NT2/D1 (cell line): ENCODE data around the gene BHMT.

Experiments used
- DNase-seq: peaks from one replicate; pipeline ENCODE4 v3.0.0-alpha.2; 2011; ENCODE audit warnings: low read depth, low spot score
- H3K27me3 ChIP-seq: 2 replicates; pipeline ENCODE4 v1.6.0; 2011; ENCODE audit warnings: mild to moderate bottlenecking; ENCODE audit not compliant: insufficient read length, insufficient read depth
- H3K36me3 ChIP-seq: 2 replicates; pipeline ENCODE4 v1.6.1; 2011; ENCODE audit warnings: mild to moderate bottlenecking, low read length, mixed read lengths; ENCODE audit not compliant: insufficient read depth, insufficient read length
- H3K4me1 ChIP-seq: 2 replicates; pipeline ENCODE4 v1.5.1; 2011; ENCODE audit not compliant: insufficient read depth, insufficient read length
- H3K4me3 ChIP-seq: 2 replicates; pipeline ENCODE4 v1.5.1; 2011; ENCODE audit warnings: low read depth; ENCODE audit not compliant: insufficient read length
- H3K9ac ChIP-seq: 2 replicates; pipeline ENCODE4 v1.6.0; 2011; ENCODE audit warnings: low read depth; ENCODE audit not compliant: insufficient read length
- H3K9me3 ChIP-seq: 2 replicates; pipeline ENCODE4 v1.5.1; 2011; ENCODE audit warnings: mild to moderate bottlenecking, low read length; ENCODE audit not compliant: insufficient read depth
- SUZ12 ChIP-seq: IDR thresholded peaks from 2 replicates; pipeline ENCODE4 v1.6.1; 2011; ENCODE audit not compliant: insufficient read length, insufficient read depth; ENCODE audit errors: extremely low read depth
- YY1 ChIP-seq: IDR thresholded peaks from 2 replicates; pipeline ENCODE4 v1.6.1; 2011; ENCODE audit not compliant: insufficient read length, insufficient read depth
- ZNF274 ChIP-seq: IDR thresholded peaks from 2 replicates; pipeline ENCODE4 v1.6.1; 2011; ENCODE audit warnings: mild to moderate bottlenecking, low read depth, low read length

The BHMT gene

GRCh38 chr5:79119486-79119885 lies 7.9 kb downstream of the BHMT start:
- Histone ChIP-seq H3K9ac (no peak overlapping the region), H3K4me3 (no peak overlapping the region), H3K4me1 (no peaks in the 10 kb centered on the region), H3K36me3 (no peaks in the 10 kb centered on the region), H3K9me3 (no peaks in the 10 kb centered on the region), H3K27me3 (peaks cover under 1% of the 10 kb centered on the region)
- TF ChIP-seq SUZ12, result no peak
- TF ChIP-seq ZNF274, result no peak
- no peak for TF ChIP-seq YY1
- no peak for DNase-seq

DNA sequence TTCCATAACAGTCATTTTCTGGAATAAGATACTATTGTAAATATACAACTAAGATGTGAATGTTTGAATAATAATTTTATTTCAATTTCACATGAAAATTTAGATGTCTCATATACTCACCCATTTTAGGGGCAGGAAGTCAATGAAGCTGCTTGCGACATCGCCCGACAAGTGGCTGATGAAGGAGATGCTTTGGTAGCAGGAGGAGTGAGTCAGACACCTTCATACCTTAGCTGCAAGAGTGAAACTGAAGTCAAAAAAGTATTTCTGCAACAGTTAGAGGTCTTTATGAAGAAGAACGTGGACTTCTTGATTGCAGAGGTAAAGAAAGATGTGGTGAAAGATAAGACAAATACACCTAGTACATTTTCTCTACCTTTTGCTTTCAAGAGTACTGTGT lies 8.6 kb downstream of the BHMT start:
- no peaks in the 10 kb centered on the region for H3K9me3 ChIP-seq
- H3K36me3 ChIP-seq, result no peaks in the 10 kb centered on the region
- H3K27me3 ChIP-seq, result no peaks in the 10 kb centered on the region
- TF ChIP-seq YY1 (no peak), ZNF274 (no peak)
- no peak for DNase-seq
- H3K4me3 ChIP-seq, result no peak overlapping the region
- no peak overlapping the region for H3K9ac ChIP-seq
- no peaks in the 10 kb centered on the region for H3K4me1 ChIP-seq

GRCh38 chr5:79122973-79123372 lies 11.4 kb downstream of the BHMT start:
- H3K4me3 ChIP-seq, result no peak overlapping the region
- no peaks in the 10 kb centered on the region for H3K9me3 ChIP-seq
- TF ChIP-seq YY1, result no peak
- TF ChIP-seq ZNF274, result no peak
- TF ChIP-seq SUZ12, result no peak
- no peaks in the 10 kb centered on the region for H3K36me3 ChIP-seq
- H3K9ac ChIP-seq, result no peak overlapping the region
- H3K27me3 ChIP-seq, result no peaks in the 10 kb centered on the region
- H3K4me1 ChIP-seq, result no peaks in the 10 kb centered on the region
- DNase-seq, result no peak

DNA sequence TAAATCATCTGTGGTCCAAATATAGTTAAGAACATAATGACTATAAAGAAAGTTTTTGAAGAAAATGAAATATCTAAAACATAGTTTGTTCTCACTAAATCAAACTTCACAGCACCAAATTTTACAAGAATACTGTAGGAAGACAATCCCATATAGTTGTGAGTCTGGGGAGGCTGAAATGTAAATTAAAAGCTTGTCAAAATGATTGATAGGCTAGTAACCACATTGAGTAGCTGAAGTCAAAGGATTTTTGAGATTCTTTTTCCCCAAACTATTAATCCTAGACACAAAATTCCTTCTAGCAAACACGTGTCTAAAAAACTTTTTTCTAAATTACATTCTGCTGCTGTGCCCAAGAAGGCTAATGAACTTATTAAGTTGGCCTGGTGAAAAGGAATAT lies 13.0 kb downstream of the BHMT start:
- H3K36me3 ChIP-seq, result no peaks in the 10 kb centered on the region
- no peak overlapping the region for H3K4me3 ChIP-seq
- H3K4me1 ChIP-seq, result no peaks in the 10 kb centered on the region
- DNase-seq, result no peak
- no peak for TF ChIP-seq YY1
- no peak for TF ChIP-seq ZNF274
- no peak for TF ChIP-seq SUZ12
- no peaks in the 10 kb centered on the region for H3K9me3 ChIP-seq
- no peaks in the 10 kb centered on the region for H3K27me3 ChIP-seq
- no peak overlapping the region for H3K9ac ChIP-seq

DNA sequence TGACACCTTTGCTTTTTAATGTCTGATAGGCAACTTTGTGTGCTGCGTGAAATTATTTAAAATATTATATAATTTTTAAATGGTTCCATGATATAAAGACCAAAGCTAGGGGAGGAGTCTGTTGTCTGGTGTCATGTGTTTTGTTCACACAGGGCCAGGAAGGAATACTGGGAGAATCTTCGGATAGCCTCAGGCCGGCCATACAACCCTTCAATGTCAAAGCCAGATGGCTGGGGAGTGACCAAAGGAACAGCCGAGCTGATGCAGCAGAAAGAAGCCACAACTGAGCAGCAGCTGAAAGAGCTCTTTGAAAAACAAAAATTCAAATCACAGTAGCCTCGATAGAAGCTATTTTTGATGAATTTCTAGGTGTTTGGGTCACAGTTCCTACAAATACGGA lies 19.2 kb downstream of the BHMT start:
- H3K9me3 ChIP-seq, result no peaks in the 10 kb centered on the region
- no peaks in the 10 kb centered on the region for H3K4me1 ChIP-seq
- no peaks in the 10 kb centered on the region for H3K36me3 ChIP-seq
- no peak overlapping the region for H3K9ac ChIP-seq
- no peak overlapping the region for H3K4me3 ChIP-seq
- no peak for TF ChIP-seq ZNF274
- no peak for TF ChIP-seq SUZ12
- no peak for TF ChIP-seq YY1
- no peak for DNase-seq
- H3K27me3 ChIP-seq, result no peaks in the 10 kb centered on the region

DNA sequence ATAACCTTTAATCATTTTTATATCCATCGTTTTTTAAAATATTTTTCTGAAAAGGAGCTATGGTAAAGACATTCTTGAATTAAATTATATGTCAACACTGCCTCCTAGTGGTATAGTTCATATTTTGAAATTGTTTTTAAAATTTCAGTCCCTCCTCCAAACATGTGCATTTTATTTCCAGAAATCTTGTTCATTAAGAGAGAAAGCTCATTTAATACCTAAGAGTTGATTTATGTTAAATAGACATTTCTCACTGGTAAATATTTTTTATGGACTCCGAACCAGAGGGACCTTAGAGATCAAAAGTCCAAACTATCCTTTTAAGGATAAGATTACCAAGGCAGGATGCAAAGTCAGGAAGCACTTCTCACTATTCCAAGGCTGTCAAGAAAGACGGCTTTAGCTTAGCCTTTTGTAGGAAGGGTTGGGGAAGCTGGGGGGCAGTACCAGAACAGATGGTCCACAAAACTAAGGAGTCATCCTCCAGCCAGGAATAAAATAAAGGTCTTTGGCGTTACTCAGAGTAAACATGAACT lies 21.6 kb downstream of the BHMT start:
- no peaks in the 10 kb centered on the region for H3K36me3 ChIP-seq
- H3K4me3 ChIP-seq, result no peak overlapping the region
- no peaks in the 10 kb centered on the region for H3K9me3 ChIP-seq
- no peak for DNase-seq
- H3K4me1 ChIP-seq, result no peaks in the 10 kb centered on the region
- TF ChIP-seq SUZ12, result no peak
- no peak for TF ChIP-seq ZNF274
- TF ChIP-seq YY1, result no peak
- H3K9ac ChIP-seq, result no peak overlapping the region
- H3K27me3 ChIP-seq, result no peaks in the 10 kb centered on the region

DNA sequence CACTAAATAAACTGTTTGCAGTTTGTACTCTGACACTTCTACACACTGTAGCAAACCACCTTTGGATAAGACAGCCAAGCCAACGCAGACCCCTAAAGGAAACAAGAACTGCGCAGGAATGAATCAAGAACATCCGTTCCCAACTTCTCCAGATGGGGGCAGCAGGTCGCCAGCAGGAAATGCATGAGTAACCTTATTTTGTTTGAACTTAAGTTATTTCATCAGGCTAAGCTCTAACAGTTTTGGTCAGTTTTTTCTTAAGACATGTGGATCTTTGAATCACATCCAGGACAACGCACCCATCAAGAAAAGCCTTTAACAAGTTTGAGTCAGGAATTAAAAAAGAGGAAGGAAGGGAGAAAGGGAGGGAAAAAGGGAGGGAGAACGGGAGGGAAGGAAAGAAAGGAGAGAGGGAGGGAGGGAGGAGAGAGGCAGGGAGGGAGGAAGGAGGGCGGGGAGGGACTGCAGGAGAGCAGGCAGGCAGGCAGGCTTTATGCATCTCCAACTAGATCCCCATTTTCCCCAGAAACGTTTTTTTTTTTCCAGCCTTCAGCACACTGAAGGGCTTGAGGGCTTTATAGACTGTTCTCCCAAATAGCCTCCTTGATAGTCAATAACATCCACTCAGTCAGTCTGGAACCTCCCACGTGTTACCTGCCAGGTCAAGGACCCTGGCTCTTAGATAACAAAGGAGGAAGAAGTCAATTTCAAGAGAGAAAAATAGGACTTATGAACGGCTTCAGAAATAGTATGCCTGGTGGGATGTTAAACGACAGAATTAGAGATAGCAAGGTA lies 22.2 kb downstream of the BHMT start:
- H3K9me3 ChIP-seq, result no peaks in the 10 kb centered on the region
- no peak for TF ChIP-seq YY1
- no peak for TF ChIP-seq ZNF274
- no peak overlapping the region for H3K9ac ChIP-seq
- H3K4me3 ChIP-seq, result no peak overlapping the region
- no peaks in the 10 kb centered on the region for H3K36me3 ChIP-seq
- no peaks in the 10 kb centered on the region for H3K27me3 ChIP-seq
- peak; percentile 58 for DNase-seq
- H3K4me1 ChIP-seq, result no peaks in the 10 kb centered on the region
